ENCODE results near the gene OR1F1.

DNA sequence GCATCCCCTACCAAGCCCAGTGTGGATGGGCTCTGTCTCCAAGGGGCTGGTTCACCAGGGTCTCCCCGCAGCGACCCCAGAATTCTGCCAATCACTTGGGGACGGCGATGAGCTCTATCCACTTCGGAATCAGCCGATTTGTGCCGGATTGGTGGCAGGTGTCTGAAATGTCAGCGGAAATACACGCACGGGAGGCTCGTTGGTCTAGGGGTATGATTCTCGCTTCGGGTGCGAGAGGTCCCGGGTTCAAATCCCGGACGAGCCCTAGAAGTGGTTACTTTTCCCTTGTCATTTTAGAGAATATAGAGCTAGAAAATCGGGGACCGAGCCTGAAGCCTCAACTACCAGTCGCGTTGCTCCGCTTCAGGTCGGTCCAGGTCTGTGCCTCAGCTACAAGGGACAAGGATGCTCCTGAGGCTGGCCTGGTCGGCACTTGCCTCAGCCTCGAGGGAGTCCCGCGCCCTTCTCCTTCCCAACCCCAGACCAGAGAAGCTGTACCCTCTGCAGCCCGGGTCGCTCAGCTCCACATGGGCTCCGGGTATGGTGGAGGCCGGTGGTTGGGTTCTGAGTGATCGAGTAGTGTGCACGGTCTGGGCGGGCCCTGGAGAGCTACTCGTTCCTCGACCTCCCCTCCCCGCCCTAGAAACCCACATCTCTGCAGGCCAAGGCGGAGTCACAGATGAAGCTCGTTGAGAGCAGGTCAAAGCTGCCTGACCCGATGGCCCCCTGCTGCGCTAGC is 16.0 kb upstream of the OR1F1 start:
- TF ChIP-seq, protein P1, sequence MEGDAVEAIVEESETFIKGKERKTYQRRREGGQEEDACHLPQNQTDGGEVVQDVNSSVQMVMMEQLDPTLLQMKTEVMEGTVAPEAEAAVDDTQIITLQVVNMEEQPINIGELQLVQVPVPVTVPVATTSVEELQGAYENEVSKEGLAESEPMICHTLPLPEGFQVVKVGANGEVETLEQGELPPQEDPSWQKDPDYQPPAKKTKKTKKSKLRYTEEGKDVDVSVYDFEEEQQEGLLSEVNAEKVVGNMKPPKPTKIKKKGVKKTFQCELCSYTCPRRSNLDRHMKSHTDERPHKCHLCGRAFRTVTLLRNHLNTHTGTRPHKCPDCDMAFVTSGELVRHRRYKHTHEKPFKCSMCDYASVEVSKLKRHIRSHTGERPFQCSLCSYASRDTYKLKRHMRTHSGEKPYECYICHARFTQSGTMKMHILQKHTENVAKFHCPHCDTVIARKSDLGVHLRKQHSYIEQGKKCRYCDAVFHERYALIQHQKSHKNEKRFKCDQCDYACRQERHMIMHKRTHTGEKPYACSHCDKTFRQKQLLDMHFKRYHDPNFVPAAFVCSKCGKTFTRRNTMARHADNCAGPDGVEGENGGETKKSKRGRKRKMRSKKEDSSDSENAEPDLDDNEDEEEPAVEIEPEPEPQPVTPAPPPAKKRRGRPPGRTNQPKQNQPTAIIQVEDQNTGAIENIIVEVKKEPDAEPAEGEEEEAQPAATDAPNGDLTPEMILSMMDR (conservative IDR thresholded peaks at IDR 0.05): no peak
- no peak for TF ChIP-seq EZH2 (IDR thresholded peaks at IDR 0.05; ENCODE audit: low read depth)
